Measurements from ENCODE around the gene USP3. TPM values are rescaled to one million over a fixed set of nuclear protein-coding genes. Genes with fewer than 3 reads are reported as not detected.
A peak's percentile ranks its signal among the peaks of the same experiment; 100 is the strongest.

Gene USP3
- total and polyA plus RNA-seq, 2 donors (not counting 3 experiments of a cell fraction or from before 2014, with no cell fraction given): 18.8 to 52.4 TPM

- H3K27ac ChIP-seq (ENCODE audit: insufficient read depth, low read depth, low read length): no peak overlapping the region
- POLR2A ChIA-PET: no interaction called here
- peaks cover 11% of the 10 kb centered on the region for H3K4me1 ChIP-seq (ENCODE audit: control insufficient read depth, extremely low read depth, insufficient read depth, low read length)
- DNase-seq (ENCODE audit: low read depth, low spot score) (no peak), FAIRE-seq (no peak)
- intact Hi-C loops (cut with micrococcal nuclease) (loop anchor here (5.0 kb wide), 1 partner anchor 281 kb away; no protein-coding TSS in a partner anchor), dilution Hi-C loops (cut with MboI; ENCODE audit: extremely low pct_ligation_motif_present, low sequenced_read_pairs) (no loop called here)
- peaks cover 10 to 31% of the 10 kb centered on the region in 2 experiments for H3K36me3 ChIP-seq (ENCODE audit: control insufficient read depth in 2 of 2, extremely low read depth in 1 of 2, insufficient read depth in 2 of 2, low read length in 2 of 2)
- H3K9me3 ChIP-seq (replicated peaks; ENCODE audit: control insufficient read depth, insufficient read depth, low read length): no peaks in the 10 kb centered on the region
- H3K27me3 ChIP-seq (ENCODE audit: control insufficient read depth in 2 of 2, insufficient read depth in 2 of 2, low read length in 2 of 2): no peaks in the 10 kb centered on the region
- H3K4me2 ChIP-seq (ENCODE audit: insufficient read depth, low read length): peak overlapping the region; percentile 2
- H2AFZ ChIP-seq (ENCODE audit: low read depth, low read length): no peak overlapping the region
- H3K9me1 ChIP-seq (replicated peaks; ENCODE audit: control insufficient read depth, extremely low read depth, insufficient read depth, low read length): no peaks in the 10 kb centered on the region
- H3K79me2 ChIP-seq (ENCODE audit: control insufficient read depth, insufficient read depth, low read length): no peaks in the 10 kb centered on the region
- H3K9ac ChIP-seq (replicated peaks; ENCODE audit: extremely low read depth, insufficient read depth, low read length): no peak overlapping the region
- CTCF ChIA-PET: interaction anchor here (0.9 to 5.4 kb wide), 16 partner anchors 10 to 542 kb away, joined by 3 to 72 read pairs (median 10); partner anchors contain the start of gene FBXL22
- no peaks in the 10 kb centered on the region for H4K20me1 ChIP-seq (replicated peaks; ENCODE audit: control insufficient read depth, extremely low read depth, insufficient read depth, low read length)
- BruUV-seq (replicated peaks): no TSS peak
- H3K4me3 ChIP-seq (replicated peaks in 1 of 3; ENCODE audit: insufficient read depth in 1 of 3, low read depth in 1 of 3, low read length in 3 of 3): no peak overlapping the region
- TF ChIP-seq GATA2 (IDR thresholded peaks at IDR 0.05; ENCODE audit: insufficient read depth, insufficient read length, low read depth, low read length) (no peak), MAX (IDR thresholded peaks at IDR 0.05; ENCODE audit: insufficient read depth, insufficient read length) (no peak), FOS (IDR thresholded peaks at IDR 0.05; ENCODE audit: borderline replicate concordance, insufficient read depth, low read length) (no peak), CTCF (IDR thresholded peaks at IDR 0.05; ENCODE audit: extremely low read depth in 1 of 2, insufficient read depth in 1 of 2, low read depth in 1 of 2, low read length in 2 of 2) (no peak), POLR2A (IDR thresholded peaks at IDR 0.05; ENCODE audit: low read depth, low read length) (no peak), JUN (IDR thresholded peaks at IDR 0.05; ENCODE audit: borderline replicate concordance, insufficient read depth, insufficient read length, low read depth) (no peak), MYC (IDR thresholded peaks at IDR 0.05; ENCODE audit: low read depth, low read length) (no peak), EZH2 (IDR thresholded peaks at IDR 0.05; ENCODE audit: borderline replicate concordance, low read depth, low read length, severe bottlenecking) (no peak), POLR2AphosphoS5 (IDR thresholded peaks at IDR 0.05; ENCODE audit: insufficient read depth, low read depth, low read length) (no peak)
Measured at GRCh38 chr15:63611177-63611576, 106.8 kb downstream of the USP3 start.

All from endothelial cell of umbilical vein (primary cell).